ENCODE measurements around the gene NUPR2. TPM values are rescaled to one million over a fixed set of nuclear protein-coding genes. Genes with fewer than 3 reads are reported as not detected.

Gene NUPR2
- total and polyA plus RNA-seq, 2 of the 4 experiments (the other 2 are of a cell fraction): not detected

- no peak overlapping the region for H3K23ac ChIP-seq (ENCODE audit: low read depth, low read length)
- H2BK20ac ChIP-seq (ENCODE audit: low read depth, low read length): no peak overlapping the region
- H3K9me3 ChIP-seq (ENCODE audit: control insufficient read depth, insufficient read depth, low read length): no peaks in the 10 kb centered on the region
- DNase-seq (no peak), ATAC-seq (ENCODE audit: low read depth) (no peak)
- no peak overlapping the region for H3K4me3 ChIP-seq (ENCODE audit: insufficient read depth, low read depth, low read length)
- H3K56ac ChIP-seq (ENCODE audit: extremely low read depth, insufficient read depth, low read length): no peak overlapping the region
- H3K79me1 ChIP-seq (ENCODE audit: low read depth in 1 of 2, low read length in 2 of 2): peaks cover 0 to 16% of the 10 kb centered on the region in 2 experiments; a peak in 3 of 4 replicates
- H3K4me1 ChIP-seq (ENCODE audit: control insufficient read depth, insufficient read depth, low read length): peaks cover 4% of the 10 kb centered on the region; the same call in 1 of the 2 replicates
- no peak overlapping the region for H3K9ac ChIP-seq (ENCODE audit: low read depth, low read length)
- no peaks in the 10 kb centered on the region for H3K27me3 ChIP-seq (ENCODE audit: control insufficient read depth, insufficient read depth, low read length)
- no peak overlapping the region for H3K14ac ChIP-seq (replicated peaks; ENCODE audit: low read depth, low read length)
- dilution Hi-C loops (cut with HindIII; ENCODE audit: low sequenced_read_pairs, unreplicated experiment) (no loop called here), intact Hi-C loops (cut with micrococcal nuclease) (no loop called here), in situ Hi-C loops (cut with MboI; ENCODE audit: low sequenced_read_pairs) (loop anchor here (25.0 kb wide), 2 partner anchors 812 to 1337 kb away; partner anchors contain the start of gene SEC61G)
- H2BK120ac ChIP-seq (ENCODE audit: low read depth, low read length): no peak overlapping the region
- no peak overlapping the region for H2AFZ ChIP-seq (replicated peaks; ENCODE audit: low read length, poor library complexity)
- peaks cover 2% of the 10 kb centered on the region; the same call in 1 of the 2 replicates for H4K20me1 ChIP-seq (ENCODE audit: insufficient read depth, low read length)
- H2BK5ac ChIP-seq (ENCODE audit: low read depth, low read length, poor library complexity, severe bottlenecking): no peak overlapping the region
- no peak overlapping the region for H4K91ac ChIP-seq (ENCODE audit: insufficient read depth, low read depth, low read length)
- POLR2A ChIA-PET (ENCODE audit: unreplicated experiment): interaction anchor here (0.6 kb wide), 1 partner anchor 124 kb away, joined by 3 read pairs; no protein-coding TSS in a partner anchor
- no peaks in the 10 kb centered on the region for H3K9me1 ChIP-seq (ENCODE audit: insufficient read depth, low read length)
- H3K36me3 ChIP-seq (ENCODE audit: control insufficient read depth, insufficient read depth, low read length): peaks cover 29% of the 10 kb centered on the region
- WGBS, 2 experiments (ENCODE audit: extremely low coverage in 2 of 2, insufficient read length in 1 of 2): no CpG with 5 or more reads among the region's 3 CpGs
- H3K18ac ChIP-seq (ENCODE audit: low read depth, low read length): no peak overlapping the region
- no peak overlapping the region for H2AK9ac ChIP-seq (replicated peaks; ENCODE audit: low read depth, low read length, poor library complexity)
- H3K4ac ChIP-seq (ENCODE audit: low read depth, low read length): no peak overlapping the region
- H3K4me2 ChIP-seq (ENCODE audit: low read depth, low read length): no peak overlapping the region
- H4K5ac ChIP-seq (ENCODE audit: low read depth, low read length): no peak overlapping the region
- CTCF ChIA-PET: no interaction called here
- BruUV-seq (replicated peaks): no TSS peak
- H2AK5ac ChIP-seq (ENCODE audit: low read depth, low read length): no peak overlapping the region
- H4K8ac ChIP-seq (ENCODE audit: low read depth in 2 of 2, low read length in 2 of 2): no peak overlapping the region
- no peak overlapping the region for H3K27ac ChIP-seq (ENCODE audit: insufficient read depth, low read length)
- TF ChIP-seq RAD21 (IDR thresholded peaks at IDR 0.05; ENCODE audit: low read length) (no peak), MXI1 (IDR thresholded peaks at IDR 0.05; ENCODE audit: borderline replicate concordance, low read depth, low read length) (no peak), MAFK (IDR thresholded peaks at IDR 0.05; ENCODE audit: low read depth, low read length) (no peak), MAZ (IDR thresholded peaks at IDR 0.05; ENCODE audit: borderline replicate concordance, low read depth, low read length) (no peak), NFE2L2 (IDR thresholded peaks at IDR 0.05; ENCODE audit: low read depth, low read length) (no peak), CEBPB (IDR thresholded peaks at IDR 0.05; ENCODE audit: low read depth, low read length) (no peak), FOS (IDR thresholded peaks at IDR 0.05; ENCODE audit: low read depth, low read length) (no peak), USF2 (IDR thresholded peaks at IDR 0.05; ENCODE audit: low read depth, low read length) (no peak), RCOR1 (IDR thresholded peaks at IDR 0.05; ENCODE audit: insufficient replicate concordance, low read length) (no peak), BHLHE40 (IDR thresholded peaks at IDR 0.05; ENCODE audit: low read depth, low read length) (no peak), POLR2A (IDR thresholded peaks at IDR 0.05; ENCODE audit: low read depth, low read length) (no peak; the same call in 1 of the 2 replicates), SMC3 (IDR thresholded peaks at IDR 0.05; ENCODE audit: low read depth, low read length) (no peak)
- H2BK15ac ChIP-seq (ENCODE audit: low read depth, low read length): no peak overlapping the region
These were observed 16.6 kb downstream of the NUPR2 start for GRCh38 chr7:56099653-56100052.

Data from IMR-90 (cell line).